ENCODE measurements around the gene TENT4B. TPM values are rescaled to one million over a fixed set of nuclear protein-coding genes. Genes with fewer than 3 reads are reported as not detected.

The TENT4B gene
- total RNA-seq, 1 experiment from 2014 or later, result 11.7 TPM

DNA sequence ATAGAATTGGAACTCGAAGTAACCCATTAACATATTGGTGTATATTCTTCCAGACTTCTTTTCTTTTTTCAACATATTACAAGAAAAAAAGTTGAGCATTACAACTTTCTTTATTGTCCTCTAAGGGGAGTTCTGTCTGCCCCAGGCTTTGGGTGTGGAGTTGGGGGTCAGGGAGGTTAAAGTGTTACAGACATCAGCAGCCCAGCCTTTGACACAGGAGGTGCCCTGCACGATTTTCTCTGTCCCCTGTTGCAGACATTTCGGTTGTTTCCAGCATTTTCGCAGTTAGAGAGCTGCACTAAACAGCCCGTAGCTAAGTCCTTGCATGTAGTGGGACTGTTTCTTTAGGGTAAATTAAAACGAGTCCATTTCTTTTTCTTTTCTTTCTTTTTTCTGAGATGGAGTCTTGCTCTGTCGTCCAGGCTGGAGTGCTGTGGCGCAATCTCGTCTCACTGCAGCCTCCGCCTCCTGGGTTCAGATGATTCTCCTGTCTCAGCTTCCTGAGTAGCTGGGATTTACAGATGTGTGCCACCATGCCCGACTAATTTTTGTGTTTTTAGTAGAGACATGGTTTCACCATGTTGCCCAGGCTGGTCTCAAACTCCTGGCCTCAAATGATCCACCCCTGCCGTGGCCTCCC, 99.9 kb downstream of the TENT4B start:
- DNase-seq (ENCODE audit: low read depth), result no peak

GRCh38 chr16:50253514-50253910, 100.4 kb downstream of the TENT4B start:
- DNase-seq (ENCODE audit: low read depth), result no peak

GRCh38 chr16:50254072-50254471, 101.0 kb downstream of the TENT4B start:
- DNase-seq (ENCODE audit: low read depth), result no peak

- no peak for DNase-seq (ENCODE audit: low read depth)
These were observed 102.4 kb downstream of the TENT4B start for GRCh38 chr16:50255538-50255937.

DNA sequence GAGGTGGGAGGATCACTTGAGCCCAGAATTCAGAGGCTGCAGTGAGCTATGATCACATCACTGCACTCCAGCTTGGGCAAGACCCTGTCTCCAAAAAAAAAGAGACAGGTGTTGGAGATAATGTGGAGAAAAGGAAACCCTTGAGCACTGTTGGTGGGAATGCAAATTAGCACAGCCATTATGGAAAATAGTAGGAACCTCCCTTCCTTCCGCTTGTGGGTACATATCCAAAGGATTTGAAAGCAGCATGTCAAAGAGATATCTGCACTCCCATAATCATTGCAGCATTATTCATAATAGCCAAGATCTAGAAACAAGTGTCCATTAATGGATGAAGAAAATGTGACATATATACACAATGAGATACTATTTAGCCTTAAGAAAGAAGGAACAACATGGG, 103.5 kb downstream of the TENT4B start:
- no peak for DNase-seq (ENCODE audit: low read depth)

- DNase-seq (ENCODE audit: low read depth), result no peak
These were observed 104.8 kb downstream of the TENT4B start for GRCh38 chr16:50257876-50258275.

DNA sequence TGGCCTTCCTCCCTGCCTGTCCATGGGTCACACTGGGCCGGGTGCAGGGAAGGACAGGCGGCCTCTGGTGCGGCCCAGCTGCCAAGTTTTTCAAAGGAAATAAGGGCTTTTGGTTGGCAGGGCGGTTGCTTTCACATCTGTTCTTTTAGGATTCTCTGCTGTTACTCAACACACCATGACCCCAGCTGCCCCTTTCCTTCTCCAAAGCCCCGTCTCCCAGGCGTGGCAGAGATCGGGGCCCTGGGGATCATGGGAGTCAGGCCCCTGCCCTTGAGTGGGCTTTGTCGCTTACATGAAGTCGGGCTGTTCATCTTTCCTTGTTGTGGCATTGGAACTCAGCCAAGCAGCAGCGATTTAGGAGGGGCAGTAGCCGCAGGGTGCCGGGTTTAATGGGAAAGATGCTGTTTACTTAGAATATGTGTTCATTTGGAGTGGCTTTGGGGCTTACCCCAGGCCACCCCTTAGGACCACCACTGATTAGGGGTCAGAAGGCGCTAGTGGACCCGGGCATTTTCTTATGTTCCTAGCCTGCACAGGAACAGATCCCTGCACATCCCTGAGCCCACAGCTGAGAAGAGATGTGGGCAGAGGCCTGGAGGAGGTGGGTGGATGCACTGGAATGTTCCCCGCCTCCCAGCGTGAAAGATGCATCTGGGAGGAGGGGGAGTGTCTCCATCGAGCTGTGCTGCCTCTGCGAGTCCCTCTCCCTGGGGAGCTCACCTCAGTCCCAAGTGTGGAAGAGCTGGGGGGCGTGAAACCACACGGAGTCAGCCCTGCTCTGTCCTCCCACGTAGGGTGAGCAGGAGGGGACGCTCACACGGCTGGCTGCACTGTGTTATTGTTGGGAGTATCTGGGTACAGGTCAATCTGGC, 106.5 kb downstream of the TENT4B start:
- DNase-seq (ENCODE audit: low read depth), result no peak

- no peak for DNase-seq (ENCODE audit: low read depth)
These were observed 107.4 kb downstream of the TENT4B start for GRCh38 chr16:50260206-50261159.

DNA sequence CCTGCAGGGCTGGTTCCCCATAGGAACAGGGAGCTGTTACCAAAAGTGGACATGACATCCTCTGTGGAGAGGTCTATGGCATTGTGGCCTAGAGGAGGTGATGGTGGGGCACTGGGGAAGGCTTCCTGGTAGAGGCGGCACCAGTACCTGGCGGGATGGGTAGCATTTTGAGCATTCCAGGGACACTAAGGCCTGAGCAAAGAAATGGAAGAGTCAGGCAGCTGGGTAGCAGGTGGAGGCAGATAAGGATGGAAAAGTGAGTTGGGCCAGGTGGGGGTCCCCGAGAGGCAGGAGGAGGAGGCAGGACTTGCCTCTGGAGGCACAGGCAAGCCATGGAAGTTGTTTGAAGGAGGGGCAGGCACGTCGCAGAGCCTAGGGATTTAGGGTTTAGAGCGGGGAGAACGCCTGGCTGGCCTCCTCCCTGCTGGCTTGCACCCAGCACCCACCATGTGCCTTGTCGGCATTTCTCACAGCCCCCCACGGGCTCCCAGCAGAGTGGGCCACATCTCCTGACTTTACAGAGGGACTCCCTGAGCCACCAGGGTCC, 108.1 kb downstream of the TENT4B start:
- no peak for DNase-seq (ENCODE audit: low read depth)

DNA sequence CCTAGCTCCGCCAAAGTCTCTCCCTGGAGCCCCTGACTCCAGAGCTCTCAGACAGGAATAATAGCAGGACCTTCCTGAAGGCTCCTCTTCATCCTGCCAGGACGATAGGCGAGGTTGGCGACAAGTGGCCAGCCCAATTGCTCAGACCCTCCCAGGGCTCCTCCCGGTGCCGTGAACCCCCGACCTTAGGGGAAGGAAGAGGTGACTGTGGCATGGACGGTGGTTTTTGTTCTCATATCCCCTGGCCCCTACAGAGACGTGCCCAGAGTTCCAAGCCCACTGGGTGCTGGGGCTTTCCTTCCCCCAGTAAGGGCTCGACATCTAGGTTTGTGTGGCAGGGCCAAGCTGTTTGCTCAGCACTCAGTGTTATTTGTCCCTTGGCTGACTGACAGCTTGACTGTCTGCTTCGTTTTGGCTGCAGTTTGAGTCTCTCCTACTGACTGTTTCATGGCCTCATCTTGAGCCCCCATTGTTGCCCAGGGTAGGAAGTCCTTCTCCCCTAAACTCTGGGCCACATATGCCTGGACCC, 108.7 kb downstream of the TENT4B start:
- DNase-seq (ENCODE audit: low read depth), result no peak

DNA sequence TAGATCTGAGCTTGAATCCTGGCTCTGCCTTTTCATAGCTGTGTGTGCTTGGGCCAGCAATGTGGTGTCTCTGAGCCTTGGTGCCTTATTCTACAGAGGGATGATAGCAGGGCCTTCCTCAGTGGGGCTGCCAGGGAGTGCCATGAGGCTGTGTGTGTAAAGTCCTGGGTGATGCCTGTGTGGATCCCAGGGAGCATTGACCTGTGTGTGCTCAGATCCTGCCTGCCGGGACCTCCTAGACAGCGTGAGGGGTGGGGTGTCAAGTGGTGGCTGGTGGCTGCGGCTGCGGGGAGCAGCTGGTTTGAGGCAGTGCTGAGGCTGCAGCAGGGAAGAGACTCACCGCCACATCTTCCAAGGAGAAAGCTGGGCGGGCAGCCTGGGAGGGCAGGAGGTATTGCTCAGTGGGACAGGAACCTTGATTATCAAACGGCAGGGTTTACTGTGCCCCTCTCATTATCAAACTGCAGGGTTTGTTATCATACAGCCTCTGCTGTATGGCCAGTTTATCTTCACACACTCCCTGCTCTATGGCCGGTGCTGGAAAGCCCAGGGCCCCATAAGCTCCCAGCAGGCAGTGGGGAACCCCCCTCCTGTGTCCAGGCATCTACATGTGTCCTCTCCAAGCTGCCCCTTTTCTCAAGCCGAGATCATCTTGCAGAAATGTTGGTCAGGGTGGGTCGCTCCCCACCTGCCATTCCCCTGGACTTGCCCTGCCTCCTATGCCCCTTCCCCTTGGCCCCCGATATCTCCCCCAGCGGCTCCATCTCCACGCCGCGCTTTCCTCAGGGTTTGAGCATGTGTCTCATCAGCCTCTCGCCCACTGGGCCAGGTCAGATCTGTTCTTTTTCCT, 110.2 kb downstream of the TENT4B start:
- DNase-seq (ENCODE audit: low read depth), result no peak

DNA sequence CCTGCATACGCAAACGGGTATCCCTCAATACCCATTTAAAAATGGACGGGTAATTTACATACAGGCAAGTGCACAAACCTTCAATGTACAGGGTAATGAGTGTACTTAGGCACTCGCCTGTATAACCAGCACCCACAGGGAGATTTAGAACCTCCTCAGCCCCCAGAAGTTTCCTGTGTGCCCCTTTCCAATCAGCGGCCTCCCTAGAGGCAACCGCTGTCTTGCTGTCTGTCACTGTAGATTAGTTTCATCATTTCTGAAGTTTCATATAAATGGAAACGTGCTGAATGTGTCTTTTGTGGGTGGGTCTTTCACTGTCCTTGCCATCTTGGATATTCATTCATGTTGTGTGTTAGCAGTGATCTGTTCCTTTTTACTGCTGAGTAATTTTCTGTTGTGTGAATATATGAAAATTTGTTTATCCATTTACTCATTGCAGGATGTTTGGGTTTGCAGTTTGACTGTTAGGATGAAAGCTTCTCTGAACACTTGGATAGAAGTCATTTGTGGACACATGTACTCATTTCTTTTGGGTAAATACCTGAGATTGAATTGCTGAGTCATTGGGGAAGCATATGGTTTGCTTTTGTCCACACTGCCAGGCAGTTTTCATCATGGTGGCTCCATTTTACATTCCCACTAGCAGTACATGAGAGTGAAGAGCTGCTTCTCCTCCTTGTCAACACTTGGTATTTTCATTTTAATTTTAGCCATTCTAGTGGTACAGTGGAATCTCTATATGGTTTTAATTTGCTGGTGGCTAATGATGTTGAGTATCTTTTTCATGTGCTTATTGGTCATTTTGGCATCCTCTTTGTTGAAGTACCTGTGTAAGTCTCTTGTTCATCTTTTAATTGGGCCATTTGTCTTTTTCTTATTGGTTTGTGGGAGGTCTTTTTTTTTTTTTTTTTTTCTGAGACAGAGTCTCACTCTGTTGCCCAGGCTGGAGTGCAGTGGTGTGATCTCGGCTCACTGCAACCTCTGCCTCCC, 111.1 kb downstream of the TENT4B start:
- peak; percentile 43 for DNase-seq (ENCODE audit: low read depth)

GRCh38 chr16:50265260-50265659, 112.2 kb downstream of the TENT4B start:
- peak; percentile 34 for DNase-seq (ENCODE audit: low read depth)

DNA sequence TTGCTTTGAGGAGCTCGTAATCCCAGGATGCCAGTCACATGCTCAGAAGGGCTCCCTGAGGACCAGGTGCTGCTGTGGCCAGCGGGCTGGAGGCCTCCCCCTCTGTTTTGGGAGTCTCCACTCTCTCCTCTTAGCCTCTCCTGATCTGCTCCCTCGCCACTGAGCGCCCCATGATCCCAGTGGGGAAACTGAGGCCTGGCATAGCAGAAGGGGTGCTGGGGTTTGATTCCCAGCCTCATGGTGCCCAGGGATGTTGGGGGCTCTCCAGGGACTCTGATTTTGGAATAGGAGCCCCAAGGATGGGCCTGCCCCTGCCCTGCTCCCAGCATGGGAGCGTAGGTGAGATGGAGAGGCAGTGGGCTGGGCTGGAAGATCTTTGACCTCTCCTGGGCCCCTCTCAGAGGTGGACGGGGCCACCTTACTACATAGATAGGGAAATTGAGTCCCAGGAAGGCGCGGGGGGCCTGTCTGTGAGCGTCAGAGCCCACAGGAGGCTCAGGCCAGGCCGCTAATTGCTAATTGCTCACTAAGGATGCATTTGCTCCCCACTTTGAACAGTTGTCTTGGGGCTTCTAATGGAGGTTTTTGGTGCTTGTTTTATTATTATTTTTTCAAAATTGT, 112.7 kb downstream of the TENT4B start:
- no peak for DNase-seq (ENCODE audit: low read depth)

GRCh38 chr16:50266337-50267091, 113.4 kb downstream of the TENT4B start, which contains the start of gene ADCY7:
Gene ADCY7, plus strand, starts transcription at chr16:50266551. Its CDS starts 21,629 bp downstream, at chr16:50288180.
- peak; percentile 91 for DNase-seq (ENCODE audit: low read depth)

GRCh38 chr16:50267151-50267631, 114.1 kb downstream of the TENT4B start:
- DNase-seq (ENCODE audit: low read depth), result no peak

DNA sequence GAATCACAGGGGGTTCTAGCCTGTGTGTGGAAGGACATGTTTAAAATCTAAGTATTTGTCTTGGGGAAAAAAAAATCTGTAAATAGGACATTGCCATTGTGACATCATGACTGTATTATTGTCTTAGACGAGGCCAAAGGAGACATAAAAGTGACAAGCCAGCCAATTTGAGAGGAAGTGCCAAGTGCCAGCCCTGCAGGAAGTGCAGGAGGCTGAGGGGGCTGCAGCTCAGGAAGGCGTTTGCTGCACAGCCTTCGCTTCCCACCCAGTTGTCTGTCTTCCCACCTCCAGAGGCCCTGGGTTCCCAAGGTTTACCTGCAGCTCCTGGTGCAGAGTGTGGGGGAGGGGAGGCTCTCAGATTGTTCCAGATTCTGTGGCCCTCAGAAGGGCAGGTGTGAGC, 114.5 kb downstream of the TENT4B start:
- no peak for DNase-seq (ENCODE audit: low read depth)
